GM19372 (cell line): ENCODE results near the gene AGBL1.

ENCODE experiments used
- ATAC-seq: cut with Tn5 transposase; IDR thresholded peaks from one replicate; pipeline ENCODE4 v1.9.1; 2021; ENCODE audit warnings: mild to moderate bottlenecking, low read depth, moderate library complexity; ENCODE audit not compliant: unreplicated experiment

The AGBL1 gene

GRCh38 chr15:86162641-86163040 is 83.0 kb downstream of the AGBL1 start:
- no peak for ATAC-seq

DNA sequence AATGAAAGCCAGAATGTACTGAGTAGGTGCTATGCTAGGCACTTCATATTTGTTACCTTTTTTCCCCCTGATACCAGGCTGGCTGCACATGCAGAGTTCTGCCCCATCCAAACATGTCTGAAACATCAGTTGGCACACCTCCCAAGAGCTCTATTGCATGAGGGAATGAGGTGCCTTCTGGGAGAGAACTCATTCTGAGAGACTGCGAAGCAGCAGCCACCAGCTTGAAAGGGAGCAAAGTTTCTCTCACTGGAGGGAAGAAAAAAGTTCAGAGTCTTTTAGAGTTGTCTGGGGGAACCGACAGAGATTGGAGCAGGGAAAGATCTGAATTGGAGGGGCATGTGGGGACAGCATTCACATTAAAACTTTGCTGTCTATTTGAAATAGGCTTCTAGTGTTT is 84.1 kb downstream of the AGBL1 start:
- no peak for ATAC-seq

DNA sequence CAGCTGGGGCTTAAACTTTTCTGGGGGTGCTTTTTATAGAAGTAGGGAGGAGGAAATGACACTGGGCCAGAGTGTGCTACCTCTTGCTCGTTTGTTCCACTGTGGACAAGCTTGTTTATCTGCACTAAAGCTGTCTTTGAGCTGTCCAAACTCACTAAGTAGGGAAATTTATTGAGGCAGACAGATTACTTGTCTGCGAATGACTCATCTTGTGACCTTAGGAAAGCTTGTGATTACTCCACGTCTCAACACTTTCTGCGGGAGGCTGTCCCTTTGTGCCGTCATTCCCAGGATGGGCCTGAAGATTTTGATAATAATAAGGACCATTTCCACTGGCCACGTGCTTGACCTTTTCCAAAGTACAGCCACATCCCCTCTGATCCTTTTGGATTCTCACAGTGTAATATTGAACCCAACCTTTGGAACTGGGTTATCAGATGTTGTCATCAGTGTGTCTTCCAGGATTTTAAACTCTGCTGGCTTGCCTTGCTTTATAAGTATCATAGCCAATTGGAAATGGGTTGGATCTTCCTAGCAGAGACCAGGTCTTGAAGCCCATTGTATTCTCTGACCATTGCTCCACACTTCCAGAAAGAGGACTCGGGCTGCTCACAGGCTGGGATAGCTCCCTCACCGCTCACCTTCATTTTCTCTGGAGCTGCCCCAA is 84.7 kb downstream of the AGBL1 start:
- no peak for ATAC-seq

- ATAC-seq = no peak
Observed at GRCh38 chr15:86165265-86166211, 85.9 kb downstream of the AGBL1 start.

- ATAC-seq = no peak
Observed at GRCh38 chr15:86167841-86168240, 88.2 kb downstream of the AGBL1 start.

DNA sequence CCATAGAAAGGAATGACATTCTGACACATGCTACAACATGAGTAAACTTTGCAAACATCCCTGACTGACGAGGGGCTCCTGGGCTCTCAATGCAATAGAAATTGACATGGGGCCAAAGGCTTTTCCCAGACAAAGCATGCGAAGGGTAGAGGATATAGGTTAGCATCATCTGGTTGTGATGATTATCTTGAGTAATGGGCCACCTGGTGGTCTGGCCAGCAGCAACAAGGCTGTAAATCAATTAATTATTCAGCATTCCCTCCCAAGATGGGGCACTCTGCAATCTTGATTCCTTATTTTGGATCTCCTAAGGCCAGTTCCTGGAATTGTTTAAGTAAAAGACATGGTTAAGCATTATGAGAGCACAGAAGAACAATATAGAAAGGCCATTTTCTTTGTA is 99.2 kb downstream of the AGBL1 start:
- no peak for ATAC-seq

DNA sequence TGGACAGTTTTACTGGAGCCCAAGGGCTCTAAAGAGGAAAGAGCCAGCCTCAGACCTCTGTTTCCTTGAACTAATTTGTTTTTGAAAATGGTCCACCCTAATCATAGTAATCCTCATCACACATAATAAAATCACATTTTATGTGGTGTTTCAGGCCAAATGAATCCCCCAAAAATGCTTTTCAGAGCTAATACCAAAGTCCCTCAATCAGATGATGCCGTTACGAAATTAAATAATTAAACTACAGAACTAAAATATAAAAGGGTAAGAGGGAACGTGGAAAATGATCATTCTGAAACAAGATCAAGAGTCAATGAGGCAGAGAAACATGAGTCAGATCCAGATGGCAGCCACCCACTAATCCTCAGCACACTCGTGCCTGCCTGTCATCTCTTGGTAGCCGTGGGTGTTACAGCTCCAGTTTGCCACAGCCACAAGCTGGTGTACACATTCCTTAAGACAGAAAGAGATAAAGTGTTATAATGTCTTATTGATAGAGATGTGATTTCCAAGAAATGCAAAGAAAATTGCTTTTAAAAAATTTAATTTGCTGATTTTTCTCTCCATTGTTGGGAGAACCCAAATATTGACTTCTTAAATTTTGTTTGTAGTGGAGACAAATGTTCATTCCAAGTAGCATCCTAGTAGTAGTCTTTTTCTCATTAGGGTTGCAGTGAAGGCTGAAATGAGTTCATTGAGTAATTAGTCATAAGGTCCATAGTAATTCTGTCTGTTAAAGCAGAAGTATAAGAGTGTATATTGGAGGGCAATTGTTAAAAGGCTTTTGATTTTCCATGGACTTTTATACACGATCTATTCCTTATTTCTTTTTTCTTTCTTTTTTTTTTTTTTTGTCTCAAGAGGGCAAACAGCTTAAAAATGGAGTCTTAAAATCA is 104.2 kb downstream of the AGBL1 start:
- no peak for ATAC-seq

GRCh38 chr15:86193716-86194380 is 114.2 kb downstream of the AGBL1 start:
- ATAC-seq = no peak

- no peak for ATAC-seq
Observed at GRCh38 chr15:86197770-86198169, 118.1 kb downstream of the AGBL1 start.

DNA sequence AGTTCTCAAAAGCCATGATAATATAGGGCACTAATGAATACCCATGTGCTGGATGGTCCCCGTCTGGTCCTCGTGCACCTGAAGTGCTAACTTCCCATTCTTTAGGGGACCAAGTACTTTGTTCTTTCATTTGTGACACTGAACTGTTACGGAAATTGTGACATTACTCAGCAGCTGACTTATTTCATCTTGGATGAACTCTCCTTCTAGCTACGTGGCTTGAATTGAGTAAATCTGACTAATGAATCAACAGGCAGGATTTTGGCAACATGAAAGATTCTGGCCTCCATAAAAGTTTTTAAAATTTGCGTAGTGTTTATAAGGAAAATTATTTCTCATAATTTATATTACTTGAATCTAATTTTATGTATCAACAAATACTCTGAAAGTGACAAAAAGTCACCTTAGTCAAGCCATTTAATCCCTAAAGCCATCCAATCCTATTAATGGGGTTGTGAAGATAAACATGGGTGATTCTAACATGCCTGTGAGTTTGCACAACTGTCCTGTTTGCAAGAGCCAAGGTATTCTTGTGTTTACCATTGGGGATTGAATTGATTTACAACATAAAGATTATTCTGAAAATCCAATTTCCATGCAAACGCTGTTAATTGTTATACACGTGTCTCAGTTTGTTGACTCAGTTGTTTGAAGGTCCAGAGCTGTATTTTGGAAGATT is 119.9 kb downstream of the AGBL1 start:
- ATAC-seq = no peak

- ATAC-seq = no peak
Observed at GRCh38 chr15:86201313-86202008, 121.8 kb downstream of the AGBL1 start.

GRCh38 chr15:86203462-86203861 is 123.8 kb downstream of the AGBL1 start:
- no peak for ATAC-seq

- ATAC-seq = no peak
Observed at GRCh38 chr15:86205096-86205495, 125.4 kb downstream of the AGBL1 start.

- ATAC-seq = no peak
Observed at GRCh38 chr15:86213420-86213819, 133.7 kb downstream of the AGBL1 start.

GRCh38 chr15:86213888-86214287 is 134.2 kb downstream of the AGBL1 start:
- ATAC-seq = no peak

GRCh38 chr15:86221119-86221518 is 141.4 kb downstream of the AGBL1 start:
- no peak for ATAC-seq

DNA sequence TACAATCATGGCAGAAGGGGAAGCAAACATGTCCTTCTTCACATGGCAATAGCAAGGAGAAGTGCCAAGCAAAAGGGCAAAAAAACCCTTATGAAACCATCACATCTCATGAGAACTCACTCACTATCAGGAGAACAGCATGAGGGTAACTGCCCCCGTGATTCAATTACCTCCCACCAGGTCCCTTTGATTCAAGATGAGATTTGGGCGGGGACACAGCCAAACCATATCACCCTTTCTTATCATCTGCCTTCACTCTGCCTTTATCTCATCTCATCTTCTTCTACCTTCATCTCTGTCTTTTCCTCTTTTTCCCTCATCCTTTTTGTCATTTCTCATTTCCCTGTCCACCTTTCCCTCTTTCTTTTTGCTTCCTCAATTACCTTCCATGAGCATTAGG is 149.6 kb downstream of the AGBL1 start:
- ATAC-seq = no peak

DNA sequence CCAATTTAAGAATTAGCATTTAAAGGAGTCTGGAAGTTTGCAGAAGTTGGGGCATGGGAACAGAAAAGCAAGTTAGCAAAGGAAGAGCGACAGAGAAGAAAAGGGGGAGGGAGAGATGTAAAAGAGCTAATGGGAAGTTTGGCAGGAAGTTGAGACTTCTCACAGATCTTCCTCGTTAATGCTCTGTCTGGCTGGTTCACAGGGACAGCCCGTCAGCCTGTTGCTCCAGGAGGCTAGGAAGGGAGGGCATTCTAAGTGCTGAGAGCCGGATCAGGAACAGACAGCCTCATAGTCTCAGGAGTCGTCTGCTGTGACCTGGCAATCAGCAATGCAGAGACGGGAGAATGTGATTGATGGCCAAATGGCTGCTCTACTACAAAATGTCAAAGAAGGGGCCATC is 150.3 kb downstream of the AGBL1 start:
- no peak for ATAC-seq
